Dedifferentiated amniotic fluid mesenchymal stem cell (primary cell): ENCODE measurements around the gene CRB1.
A peak's percentile ranks its signal among the peaks of the same experiment; 100 is the strongest.

Experiments used
- DNase-seq: peaks from one replicate; pipeline ENCODE4 v3.0.0-alpha.2; 2016; ENCODE audit errors: extremely low spot score

The CRB1 gene

GRCh38 chr1:197343663-197344273 is 75.7 kb downstream of the CRB1 start:
- no peak for DNase-seq

GRCh38 chr1:197351821-197352440 is 83.9 kb downstream of the CRB1 start:
- no peak for DNase-seq

GRCh38 chr1:197355248-197355995 is 87.4 kb downstream of the CRB1 start:
- no peak for DNase-seq

- peak; percentile 38 for DNase-seq
Measured at GRCh38 chr1:197356723-197357533, 88.9 kb downstream of the CRB1 start.

GRCh38 chr1:197358959-197359358 is 90.9 kb downstream of the CRB1 start:
- DNase-seq: no peak

GRCh38 chr1:197360068-197360467 is 92.0 kb downstream of the CRB1 start:
- DNase-seq: no peak

- no peak for DNase-seq
Measured at GRCh38 chr1:197362871-197363270, 94.8 kb downstream of the CRB1 start.

- DNase-seq: no peak
Measured at GRCh38 chr1:197363855-197364254, 95.8 kb downstream of the CRB1 start.

GRCh38 chr1:197366996-197367395 is 98.9 kb downstream of the CRB1 start:
- no peak for DNase-seq

- no peak for DNase-seq
Measured at GRCh38 chr1:197367627-197368026, 99.6 kb downstream of the CRB1 start.

GRCh38 chr1:197374428-197374827 is 106.4 kb downstream of the CRB1 start:
- DNase-seq: no peak

GRCh38 chr1:197384471-197384870 is 116.4 kb downstream of the CRB1 start:
- DNase-seq: no peak

GRCh38 chr1:197388801-197389200 is 120.7 kb downstream of the CRB1 start:
- DNase-seq: no peak

- peak; percentile 32 for DNase-seq
Measured at GRCh38 chr1:197390856-197391255, 122.8 kb downstream of the CRB1 start.

GRCh38 chr1:197391303-197392226 is 123.5 kb downstream of the CRB1 start:
- DNase-seq: peak; percentile 14

- DNase-seq: peak; percentile 22
Measured at GRCh38 chr1:197392541-197392940, 124.5 kb downstream of the CRB1 start.

- DNase-seq: no peak
Measured at GRCh38 chr1:197393105-197393504, 125.1 kb downstream of the CRB1 start.

GRCh38 chr1:197393772-197394171 is 125.7 kb downstream of the CRB1 start:
- no peak for DNase-seq

GRCh38 chr1:197394831-197395608 is 127.0 kb downstream of the CRB1 start:
- DNase-seq: no peak

- DNase-seq: no peak
Measured at GRCh38 chr1:197397895-197398294, 129.8 kb downstream of the CRB1 start.
